DND-41 (cell line): ENCODE results near the gene ACSF3.

ENCODE experiments used
- CTCF ChIP-seq: IDR thresholded peaks from 2 replicates; pipeline ENCODE4 v1.5.1; 2012; ENCODE audit warnings: borderline replicate concordance, low read length, moderate library complexity, mild to moderate bottlenecking; ENCODE audit not compliant: poor library complexity, severe bottlenecking; ENCODE audit errors: extremely low read depth
- EZH2 ChIP-seq: IDR thresholded peaks from 3 replicates; pipeline ENCODE4 v1.6.1; 2012; ENCODE audit warnings: borderline replicate concordance, low read depth, mild to moderate bottlenecking, moderate library complexity, low read length, inconsistent platforms; ENCODE audit not compliant: severe bottlenecking

DNA sequence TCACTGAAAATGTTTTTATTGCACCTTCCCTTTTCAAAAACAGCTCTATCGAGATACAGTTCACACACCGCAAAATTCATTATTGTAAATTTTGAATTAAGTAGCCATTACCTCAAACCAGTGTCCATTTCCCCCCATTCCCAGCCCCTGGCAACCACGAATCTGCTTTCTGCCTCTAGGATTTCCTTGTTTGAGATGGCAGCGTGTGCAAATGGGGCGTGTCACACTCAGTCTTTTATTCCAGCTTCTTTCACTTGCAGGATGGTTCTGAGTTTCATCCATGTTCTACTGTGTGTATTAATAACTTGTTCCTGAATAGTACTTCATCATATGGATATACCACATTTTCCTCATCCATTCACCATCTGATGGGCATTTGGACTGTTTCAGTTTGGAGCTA is 14.8 kb downstream of the ACSF3 start:
- no peak for TF ChIP-seq CTCF
- no peak for TF ChIP-seq EZH2
